Spleen (tissue), 11 donors: ENCODE data around the gene ELN. TPM values are rescaled to one million over a fixed set of nuclear protein-coding genes. Genes with fewer than 3 reads are reported as not detected.

ENCODE experiments used
- DNase-seq: peaks from one replicate; pipeline ENCODE4 v3.0.0-alpha.2; 2020
- H3K27ac ChIP-seq, 8 donors: fragments of 200-600 bp; sonication (generic) in 7 of 8; 1 replicate in 4 of 8; 2 replicates in 4 of 8; pipeline versions ENCODE4 v1.5.0 to v1.8.0; 2016 to 2021; ENCODE audit warnings: inconsistent platforms in 4 of 8, mild to moderate bottlenecking in 4 of 8, moderate library complexity in 1 of 8
- H3K27me3 ChIP-seq, 7 donors: fragments of 200-600 bp; sonication (generic) in 6 of 7; replicated peaks in 1 of 7; 1 replicate in 4 of 7; 2 replicates in 3 of 7; pipeline versions ENCODE4 v1.5.0 to v1.8.0; 2016 to 2021; ENCODE audit warnings: inconsistent platforms in 3 of 7, mild to moderate bottlenecking in 1 of 7
- H3K36me3 ChIP-seq, 6 donors: fragments of 200-600 bp; sonication (generic) in 5 of 6; 1 replicate in 4 of 6; 2 replicates in 2 of 6; pipeline versions ENCODE4 v1.5.0 to v1.8.0; 2016 to 2021; ENCODE audit warnings: inconsistent platforms in 2 of 6
- H3K4me1 ChIP-seq, 6 donors: fragments of 200-600 bp; sonication (generic) in 5 of 6; 1 replicate in 3 of 6; 2 replicates in 3 of 6; pipeline versions ENCODE4 v1.5.0 to v1.8.0; 2016 to 2021; ENCODE audit warnings: inconsistent platforms in 3 of 6
- H3K4me3 ChIP-seq, 8 donors: fragments of 200-600 bp; sonication (generic) in 7 of 8; 1 replicate in 4 of 8; 2 replicates in 4 of 8; pipeline versions ENCODE4 v1.5.0 to v1.8.0; 2016 to 2021; ENCODE audit warnings: inconsistent platforms in 4 of 8, mild to moderate bottlenecking in 4 of 8, moderate library complexity in 2 of 8
- H3K9me3 ChIP-seq, 8 donors: fragments of 200-600 bp; sonication (generic) in 7 of 8; 1 replicate in 4 of 8; 2 replicates in 4 of 8; pipeline versions ENCODE4 v1.5.0 to v1.8.0; 2016 to 2021; ENCODE audit warnings: inconsistent platforms in 4 of 8
- CTCF ChIP-seq, 11 experiments: fragments of 200-600 bp in 7 of 11; fragments of 450-650 bp in 4 of 11; sonication (generic) in 4 of 11; IDR thresholded peaks in 8 of 11; conservative IDR thresholded peaks in 3 of 11; 1 replicate in 7 of 11; 2 replicates in 4 of 11; pipeline versions ENCODE4 v1.4.0 to v1.8.0; 2016 to 2021; ENCODE audit warnings: antibody characterized with exemption in 11 of 11, inconsistent platforms in 4 of 11, mild to moderate bottlenecking in 1 of 11
- POLR2A ChIP-seq, 3 donors: fragments of 450-650 bp; IDR thresholded peaks; one replicate each; pipeline ENCODE4 v1.5.1; 2017; ENCODE audit warnings: antibody characterized with exemption in 3 of 3, mild to moderate bottlenecking in 1 of 3
- POLR2AphosphoS5 ChIP-seq, 3 donors: sonication (generic); formaldehyde crosslinking; IDR thresholded peaks; one replicate each; pipeline ENCODE4 v1.5.1; 2017; ENCODE audit warnings: antibody characterized with exemption in 3 of 3
- WGBS, 5 donors: extraction: QIAGEN DNeasy Blood & Tissue Kit in 3 of 5; methylation state at CpG; one replicate each; pipeline versions ENCODE4 v1.1.5 to v1.1.7; 2013 to 2018; 5-methylcytosine and 5-hydroxymethylcytosine counted together
- intact Hi-C: fragments of 100-400 bp; cut with DNase I; formaldehyde crosslinking; loops from one replicate; pipeline ENCODE4 v1.15.0; 2023; ENCODE audit warnings: low total_unique reads
- polyA plus RNA-seq, 3 donors: library from polyadenylated mRNA; stranded (reverse); fragments of 200-250 nt; gene quantifications; one replicate each; pipeline ENCODE4 v1.2.1, GENCODE V29; 2013
- total RNA-seq, 7 donors: library from RNA; depleted of rRNA in 3 of 7; stranded (reverse); fragments of >200 nt in 3 of 7; fragmentation: NEBNext Ultra II Directional in 4 of 7; extraction: Animal tissue kit (Norgen Biotek cat#: 25700) in 4 of 7; gene quantifications; one replicate each; pipeline versions ENCODE4 v1.1.0 to v1.2.1, GENCODE V29; 2016 to 2021
- donor health status: healthy with polysubstance abuse.
- donor health status: DM: no; HTN: no; CAD: no; lungs with moderate emphysema.
- donor health status: DM: no; HTN: no; CAD: no.
- donor health status: Bipolar disorder and iron deficiency.
- donor health status: healthy.
- donor health status: DM: no; HTN: no; CAD: no.
- donor health status: DM: yes; HTN: yes; CAD: no.

ELN gene
- total and polyA plus RNA-seq, 10 donors: 11.1 to 94.7 (median 35.3) TPM

GRCh38 chr7:74022507-74022906, 5.5 kb upstream of the ELN start:
- intact Hi-C loops: no loop called here
- H3K36me3 ChIP-seq: no peaks in the 10 kb centered on the region
- no peak overlapping the region for H3K4me3 ChIP-seq
- peaks cover 0 to 55% (median 11%) of the 10 kb centered on the region in 7 donors for H3K27me3 ChIP-seq
- H3K9me3 ChIP-seq: no peaks in the 10 kb centered on the region
- H3K4me1 ChIP-seq: peaks cover 7 to 42% (median 16%) of the 10 kb centered on the region in 6 donors
- no peak for DNase-seq
- WGBS, 5 donors: 81 to 93% (median 84%) methylated on average over 7 of the region's 7 CpGs
- no peak for TF ChIP-seq POLR2A (IDR thresholded peaks at IDR 0.05)
- TF ChIP-seq CTCF (IDR thresholded peaks at IDR 0.05 in 8 of 11, conservative IDR thresholded peaks at IDR 0.05 in 3 of 11): no peak
- TF ChIP-seq POLR2AphosphoS5 (IDR thresholded peaks at IDR 0.05): no peak
- H3K27ac ChIP-seq: peak overlapping the region in 1 of 8 donors; percentile 1

DNA sequence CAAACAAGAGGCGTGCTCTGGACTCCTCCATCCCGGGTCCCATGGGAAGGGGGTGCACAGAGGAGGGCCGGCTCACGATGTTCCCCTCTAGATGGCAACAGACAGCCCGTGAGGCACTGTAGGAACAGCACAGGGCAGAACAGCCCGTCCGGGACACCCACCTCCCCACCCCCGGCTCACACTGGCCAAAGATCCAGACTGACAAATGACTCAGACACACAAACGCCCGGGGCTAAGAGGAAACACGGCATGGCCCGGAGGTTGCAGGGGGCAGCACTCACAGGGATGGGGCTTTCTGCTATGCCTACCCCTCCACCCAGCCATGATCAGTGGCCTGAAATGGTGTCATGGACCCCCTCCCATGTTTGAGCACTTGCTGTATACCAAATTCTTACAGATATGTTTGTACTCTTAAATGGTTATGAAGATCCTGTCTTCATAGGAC, 4.9 kb upstream of the ELN start:
- Histone ChIP-seq H3K36me3 (no peaks in the 10 kb centered on the region), H3K9me3 (no peaks in the 10 kb centered on the region), H3K27ac (peak overlapping the region in 1 of 8 donors; percentile 1), H3K4me3 (no peak overlapping the region), H3K27me3 (peaks cover 0 to 61% (median 14%) of the 10 kb centered on the region in 7 donors), H3K4me1 (peaks cover 7 to 48% (median 19%) of the 10 kb centered on the region in 6 donors)
- WGBS, 5 donors: 29 to 57% (median 39%) methylated on average over 7 to 12 of the region's 12 CpGs
- DNase-seq: no peak
- no peak for TF ChIP-seq POLR2A (IDR thresholded peaks at IDR 0.05)
- TF ChIP-seq CTCF (IDR thresholded peaks at IDR 0.05 in 8 of 11, conservative IDR thresholded peaks at IDR 0.05 in 3 of 11): no peak
- TF ChIP-seq POLR2AphosphoS5 (IDR thresholded peaks at IDR 0.05): peak in 1 of 3 donors; percentile 53
- intact Hi-C loops: no loop called here

DNA sequence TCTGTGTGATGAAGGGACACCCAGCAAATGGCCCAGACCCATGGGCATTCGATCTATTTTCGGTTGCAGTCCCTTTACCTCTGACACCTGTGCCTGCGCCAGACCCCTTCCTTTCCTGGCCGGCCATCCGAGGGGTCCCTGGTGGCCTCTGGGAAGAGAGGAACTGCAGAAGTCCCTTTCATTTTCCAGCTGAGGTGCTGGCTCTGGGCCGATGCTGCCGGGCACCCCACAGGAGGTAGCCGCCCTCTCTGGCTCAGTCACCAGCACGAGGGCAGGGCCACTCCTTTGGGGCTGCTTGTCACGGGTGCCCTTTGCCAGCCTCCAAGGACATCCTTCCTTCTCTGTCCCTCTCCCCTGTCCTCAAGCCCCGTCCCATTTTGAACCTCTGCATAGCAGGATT, 4.2 kb upstream of the ELN start:
- intact Hi-C loops: no loop called here

More for the DNA sequence above, 4.2 kb upstream of the ELN start:
- Histone ChIP-seq H3K27me3 (peaks cover 0 to 68% (median 21%) of the 10 kb centered on the region in 7 donors), H3K9me3 (no peaks in the 10 kb centered on the region), H3K4me3 (no peak overlapping the region), H3K36me3 (no peaks in the 10 kb centered on the region), H3K27ac (peak overlapping the region in 1 of 8 donors; percentile 1), H3K4me1 (peaks cover 7 to 55% (median 22%) of the 10 kb centered on the region in 6 donors)
- TF ChIP-seq POLR2A (IDR thresholded peaks at IDR 0.05): no peak
- no peak for TF ChIP-seq CTCF (IDR thresholded peaks at IDR 0.05 in 8 of 11, conservative IDR thresholded peaks at IDR 0.05 in 3 of 11)
- no peak for TF ChIP-seq POLR2AphosphoS5 (IDR thresholded peaks at IDR 0.05)
- WGBS, 5 donors: 72 to 84% (median 78%) methylated on average over 11 of the region's 11 CpGs
- DNase-seq: no peak
